Motor neuron (in vitro differentiated cells): ENCODE data around the gene TAF1B. TPM values are rescaled to one million over a fixed set of nuclear protein-coding genes. Genes with fewer than 3 reads are reported as not detected.
A peak's percentile ranks its signal among the peaks of the same experiment; 100 is the strongest.
"Not testable (repeated sequence)": the region's sequence is repeated elsewhere in the genome, so short reads cannot be mapped to it uniquely, and the experiment has no call there.

Experiments
- ATAC-seq, 8 experiments: fragments of 200-7000 bp; cut with Tn5 transposase; replicated peaks in 6 of 8; 2 replicates each; pipeline ENCODE4 v1.8.0; 2021; ENCODE audit warnings: mild to moderate bottlenecking in 8 of 8, moderate library complexity in 8 of 8
- H3K27ac ChIP-seq, 2 donors: fragments of 250-450 bp; sonication (Bioruptor Pico); 2 replicates each; pipeline ENCODE4 v1.9.0; 2021; ENCODE audit warnings: antibody characterized with exemption in 2 of 2, mild to moderate bottlenecking in 2 of 2, moderate library complexity in 1 of 2
- H3K4me1 ChIP-seq, 2 donors: fragments of 250-450 bp; sonication (Bioruptor Pico); replicated peaks in 1 of 2; 2 replicates each; pipeline ENCODE4 v1.6.1; 2021; ENCODE audit warnings: antibody characterized with exemption in 2 of 2, mild to moderate bottlenecking in 2 of 2, moderate library complexity in 1 of 2
- H3K4me3 ChIP-seq, 5 donors: fragments of 250-450 bp; sonication (Bioruptor Pico); 2 replicates each; pipeline ENCODE4 v1.9.0; 2021; ENCODE audit warnings: antibody characterized with exemption in 5 of 5, mild to moderate bottlenecking in 5 of 5, moderate library complexity in 4 of 5
- WGBS, 10 experiments: fragments of 450-650 bp; shearing (Covaris generic); methylation state at CpG; one replicate each; pipeline ENCODE4 v1.0.0; 2022; 5-methylcytosine and 5-hydroxymethylcytosine counted together
- in situ Hi-C, 9 experiments: fragments of 400-800 bp; cut with MboI; loops; one replicate each; pipeline ENCODE4 v1.15.0; 2021; ENCODE audit warnings: low sequenced_read_pairs in 9 of 9, low pct_unique_long_range_greater_than_20kb in 2 of 9; ENCODE audit not compliant: unreplicated experiment in 9 of 9
- total RNA-seq, 8 experiments: library from RNA; unstranded; fragments of 300-600 nt; gene quantifications; 2 replicates each; pipeline versions ENCODE4 v1.2.3 to v1.2.4, GENCODE V29; 2022

The TAF1B gene
- total RNA-seq, 8 experiments from 2014 or later = 11.8 to 33.1 (median 16.8) TPM

- Histone ChIP-seq H3K4me3 (no peak overlapping the region), H3K27ac (no peak overlapping the region), H3K4me1 (peaks cover 2 to 8% of the 10 kb centered on the region in 2 donors)
- ATAC-seq = peak in 1 of 8 experiments; percentile 29
- 58 to 100% (median 91%) methylated on average over 1 to 4 of the region's 4 CpGs; no CpG with 5 or more reads in 2 of the 10 experiments for WGBS, 10 experiments
- in situ Hi-C loops = no loop called here
Measured at GRCh38 chr2:9912468-9912867, 69.2 kb downstream of the TAF1B start.

- Histone ChIP-seq H3K4me1 (peaks cover 7 to 8% of the 10 kb centered on the region in 2 donors), H3K27ac (no peak overlapping the region), H3K4me3 (no peak overlapping the region)
- 0 to 94% (median 80%) methylated on average over 1 to 8 of the region's 9 CpGs; no CpG with 5 or more reads in 1 of the 10 experiments for WGBS, 10 experiments
- peak; percentile 86 to 100 (median 98) for ATAC-seq
- in situ Hi-C loops = no loop called here
Measured at GRCh38 chr2:9914384-9915065, 71.3 kb downstream of the TAF1B start.

GRCh38 chr2:9918275-9918674, 75.0 kb downstream of the TAF1B start:
- H3K27ac ChIP-seq = no peak overlapping the region
- ATAC-seq = peak in 1 of 8 experiments; percentile 31
- H3K4me1 ChIP-seq = peaks cover 3 to 8% of the 10 kb centered on the region in 2 donors
- WGBS, 10 experiments = 0 to 100% (median 48%) methylated on average over 1 to 2 of the region's 2 CpGs; no CpG with 5 or more reads in 4 of the 10 experiments
- no peak overlapping the region for H3K4me3 ChIP-seq
- in situ Hi-C loops = no loop called here

GRCh38 chr2:9919512-9919911, 76.2 kb downstream of the TAF1B start:
- peak in 2 of 8 experiments; percentile 34 to 57 for ATAC-seq

GRCh38 chr2:9927020-9927419, 83.7 kb downstream of the TAF1B start:
- H3K27ac ChIP-seq, ATAC-seq, in situ Hi-C loops, H3K4me3 ChIP-seq, H3K4me1 ChIP-seq: not testable (repeated sequence)
- WGBS, 10 experiments = no CpG with 5 or more reads among the region's 2 CpGs

More at GRCh38 chr2:9919512-9919911, 76.2 kb downstream of the TAF1B start:
- 29 to 100% (median 76%) methylated on average over 1 to 3 of the region's 3 CpGs for WGBS, 10 experiments
- Histone ChIP-seq H3K27ac (no peak overlapping the region), H3K4me1 (peaks cover 3 to 8% of the 10 kb centered on the region in 2 donors), H3K4me3 (no peak overlapping the region)
- in situ Hi-C loops = no loop called here

- in situ Hi-C loops = no loop called here
- no peak for ATAC-seq
- peaks cover 14 to 19% of the 10 kb centered on the region in 2 donors for H3K4me1 ChIP-seq
- no peak overlapping the region for H3K4me3 ChIP-seq
- WGBS, 10 experiments = 57 to 100% (median 88%) methylated on average over 1 to 4 of the region's 4 CpGs; no CpG with 5 or more reads in 2 of the 10 experiments
- H3K27ac ChIP-seq = no peak overlapping the region
Measured at GRCh38 chr2:9937258-9937657, 94.0 kb downstream of the TAF1B start.

- Histone ChIP-seq H3K4me1 (peaks cover 14 to 19% of the 10 kb centered on the region in 2 donors), H3K27ac (no peak overlapping the region), H3K4me3 (no peak overlapping the region)
- no peak for ATAC-seq
- in situ Hi-C loops = no loop called here
- 76 to 100% (median 100%) methylated on average over 1 to 4 of the region's 9 CpGs; no CpG with 5 or more reads in 5 of the 10 experiments for WGBS, 10 experiments
Measured at GRCh38 chr2:9937968-9938367, 94.7 kb downstream of the TAF1B start.

GRCh38 chr2:9939587-9940485, 96.6 kb downstream of the TAF1B start:
- H3K4me3 ChIP-seq = no peak overlapping the region
- peaks cover 14 to 19% of the 10 kb centered on the region in 2 donors for H3K4me1 ChIP-seq
- peak in 5 of 8 experiments; percentile 15 to 63 (median 25) for ATAC-seq
- WGBS, 10 experiments = 0 to 62% (median 36%) methylated on average over 1 to 8 of the region's 9 CpGs
- in situ Hi-C loops = no loop called here
- H3K27ac ChIP-seq = no peak overlapping the region

GRCh38 chr2:9941196-9941995, 98.1 kb downstream of the TAF1B start:
- no peak overlapping the region for H3K27ac ChIP-seq
- ATAC-seq = peak in 6 of 8 experiments; percentile 15 to 55 (median 28)
- 35 to 100% (median 69%) methylated on average over 1 to 7 of the region's 13 CpGs; no CpG with 5 or more reads in 2 of the 10 experiments for WGBS, 10 experiments
- H3K4me3 ChIP-seq = no peak overlapping the region
- in situ Hi-C loops = no loop called here
- H3K4me1 ChIP-seq = peaks cover 14 to 19% of the 10 kb centered on the region in 2 donors

- in situ Hi-C loops = no loop called here
- H3K27ac ChIP-seq = no peak overlapping the region
- H3K4me3 ChIP-seq = no peak overlapping the region
- WGBS, 10 experiments = 67 to 100% (median 92%) methylated on average over 1 to 3 of the region's 6 CpGs; no CpG with 5 or more reads in 6 of the 10 experiments
- ATAC-seq = no peak
- peaks cover 14 to 19% of the 10 kb centered on the region in 2 donors for H3K4me1 ChIP-seq
Measured at GRCh38 chr2:9941996-9942390, 98.7 kb downstream of the TAF1B start.

GRCh38 chr2:9944330-9944758, 101.1 kb downstream of the TAF1B start:
- peak in 2 of 8 experiments; percentile 57 to 60 for ATAC-seq
- Histone ChIP-seq H3K27ac (no peak overlapping the region), H3K4me3 (no peak overlapping the region), H3K4me1 (peaks cover 14 to 18% of the 10 kb centered on the region in 2 donors)
- in situ Hi-C loops = no loop called here
- 0 to 100% (median 80%) methylated on average over 1 to 2 of the region's 3 CpGs; no CpG with 5 or more reads in 3 of the 10 experiments for WGBS, 10 experiments

GRCh38 chr2:9945596-9945995, 102.3 kb downstream of the TAF1B start:
- in situ Hi-C loops = no loop called here
- no peak for ATAC-seq
- Histone ChIP-seq H3K4me1 (peaks cover 2 to 5% of the 10 kb centered on the region in 2 donors), H3K4me3 (no peak overlapping the region), H3K27ac (no peak overlapping the region)
- WGBS, 10 experiments = 20 to 78% (median 66%) methylated on average over 1 to 6 of the region's 7 CpGs; no CpG with 5 or more reads in 2 of the 10 experiments
